SK-N-SH (cell line): ENCODE results near the gene SRGAP3. TPM values are rescaled to one million over a fixed set of nuclear protein-coding genes. Genes with fewer than 3 reads are reported as not detected.

Experiments used
- CTCF ChIA-PET: fragments of 300-600, 350-600 bp; formaldehyde crosslinking; extraction: SDS; loops from one replicate; lab custom pipeline; 2021; lab: Yijun Ruan, JAX
- POLR2A ChIA-PET: fragments of 350-600 bp; sonication (Branson Sonifier 250); formaldehyde crosslinking; extraction: SDS; loops from one replicate; lab custom pipeline; 2020; ENCODE audit warnings: antibody characterized with exemption, inconsistent platforms; lab: Yijun Ruan, JAX
- DNase-seq: peaks from one replicate; pipeline ENCODE4 v3.0.0; 2012
- H2AFZ ChIP-seq: fragments of 200-600 bp; sonication (generic); 2 replicates; pipeline ENCODE4 v1.8.1; 2016; ENCODE audit warnings: antibody characterized with exemption, mild to moderate bottlenecking, low read depth
- H3F3A ChIP-seq: fragments of 200-600 bp; sonication (generic); replicated peaks from 2 replicates; pipeline ENCODE3; 2016; ENCODE audit warnings: antibody characterized with exemption, mild to moderate bottlenecking; ENCODE audit not compliant: insufficient read depth
- H3K27ac ChIP-seq, 2 experiments: fragments of 200-500 bp in 1 of 2; fragments of 200-600 bp in 1 of 2; sonication (Bioruptor generic) in 1 of 2; sonication (generic), shearing (Covaris generic) in 1 of 2; 2 replicates each; pipeline versions ENCODE4 v1.5.1 to v1.6.1; 2014 to 2016; ENCODE audit warnings: low read depth in 2 of 2, inconsistent platforms in 1 of 2, low read length in 1 of 2, mild to moderate bottlenecking in 1 of 2, mixed read lengths in 1 of 2
- H3K27me3 ChIP-seq: fragments of 200-600 bp; sonication (generic), shearing (Covaris generic); 2 replicates; pipeline ENCODE4 v1.6.1; 2016; ENCODE audit warnings: mixed run types; ENCODE audit not compliant: insufficient read depth
- H3K36me3 ChIP-seq, 2 experiments: fragments of 200-500 bp in 1 of 2; fragments of 200-600 bp in 1 of 2; sonication (Bioruptor generic) in 1 of 2; sonication (generic) in 1 of 2; replicated peaks in 1 of 2; 2 replicates each; pipeline versions ENCODE3 to v1.5.1; 2014 to 2016; ENCODE audit warnings: low read length in 1 of 2, mild to moderate bottlenecking in 1 of 2; ENCODE audit not compliant: insufficient read depth in 2 of 2, control insufficient read depth in 1 of 2
- H3K4me1 ChIP-seq, 2 experiments: fragments of 200-500 bp in 1 of 2; fragments of 200-600 bp in 1 of 2; sonication (Bioruptor generic) in 1 of 2; sonication (generic), shearing (Covaris generic) in 1 of 2; 2 replicates each; pipeline versions ENCODE4 v1.5.1 to v1.6.1; 2014 to 2016; ENCODE audit warnings: low read depth in 1 of 2, low read length in 1 of 2, mixed run types in 1 of 2; ENCODE audit not compliant: insufficient read depth in 2 of 2, control insufficient read depth in 1 of 2
- H3K4me2 ChIP-seq: fragments of 200-600 bp; sonication (generic), shearing (Covaris generic); 2 replicates; pipeline ENCODE4 v1.6.1; 2017; ENCODE audit warnings: mixed run types
- H3K4me3 ChIP-seq, 2 experiments: fragments of 200-500 bp in 1 of 2; fragments of 200-600 bp in 1 of 2; sonication (Bioruptor generic) in 1 of 2; sonication (generic), shearing (Covaris generic) in 1 of 2; 2 replicates each; pipeline versions ENCODE4 v1.5.1 to v1.8.1; 2014 to 2016; ENCODE audit warnings: low read depth in 2 of 2, inconsistent platforms in 1 of 2, low read length in 1 of 2, mild to moderate bottlenecking in 1 of 2, mixed read lengths in 1 of 2, moderate library complexity in 1 of 2
- H3K79me2 ChIP-seq: fragments of 200-600 bp; sonication (generic); 2 replicates; pipeline ENCODE4 v1.8.1; 2017; ENCODE audit warnings: mild to moderate bottlenecking; ENCODE audit not compliant: insufficient read depth
- H3K9ac ChIP-seq: fragments of 200-600 bp; sonication (generic); 2 replicates; pipeline ENCODE4 v1.6.1; 2017; ENCODE audit warnings: mixed run types
- H3K9me2 ChIP-seq: fragments of 200-600 bp; sonication (generic); 2 replicates; pipeline ENCODE4 v1.6.1; 2017; ENCODE audit warnings: mixed run types
- H3K9me3 ChIP-seq: fragments of 200-600 bp; sonication (generic); 2 replicates; pipeline ENCODE4 v1.6.1; 2017; ENCODE audit warnings: mixed run types, mild to moderate bottlenecking, moderate library complexity
- H4K20me1 ChIP-seq: fragments of 200-600 bp; sonication (generic); 2 replicates; pipeline ENCODE4 v1.6.1; 2017; ENCODE audit warnings: mild to moderate bottlenecking, mixed run types; ENCODE audit not compliant: insufficient read depth
- EZH2phosphoT487 ChIP-seq: fragments of 200-600 bp; sonication (generic); IDR thresholded peaks from 2 replicates; pipeline ENCODE4 v1.6.1; 2017; ENCODE audit warnings: low read depth, mixed run types, mild to moderate bottlenecking, antibody characterized with exemption, moderate library complexity, borderline replicate concordance
- FOXM1 ChIP-seq: IDR thresholded peaks from 2 replicates; pipeline ENCODE4 v1.4.0; 2012; ENCODE audit warnings: low read depth, mild to moderate bottlenecking
- GABPA ChIP-seq: IDR thresholded peaks from 2 replicates; pipeline ENCODE4 v1.4.0; 2012; ENCODE audit warnings: low read depth, mild to moderate bottlenecking
- MAX ChIP-seq: IDR thresholded peaks from 2 replicates; pipeline ENCODE4 v1.4.0; 2012; ENCODE audit warnings: low read depth
- MEF2A ChIP-seq: IDR thresholded peaks from 2 replicates; pipeline ENCODE4 v1.4.0; 2012; ENCODE audit warnings: low read depth, borderline replicate concordance
- NFIC ChIP-seq: IDR thresholded peaks from 2 replicates; pipeline ENCODE4 v1.4.0; 2012; ENCODE audit warnings: borderline replicate concordance
- POLR2AphosphoS5 ChIP-seq: IDR thresholded peaks from 2 replicates; pipeline ENCODE4 v1.6.1; 2012; ENCODE audit warnings: low read depth, low read length
- RAD21 ChIP-seq: IDR thresholded peaks from 2 replicates; pipeline ENCODE4 v1.6.1; 2012; ENCODE audit warnings: mild to moderate bottlenecking, low read length
- SIN3A ChIP-seq: IDR thresholded peaks from 2 replicates; pipeline ENCODE4 v1.6.1; 2012; ENCODE audit warnings: low read depth, mild to moderate bottlenecking, low read length, moderate library complexity, borderline replicate concordance
- YY1 ChIP-seq: IDR thresholded peaks from 2 replicates; pipeline ENCODE4 v1.4.0; 2012; ENCODE audit warnings: low read depth, mild to moderate bottlenecking
- ZBTB33 ChIP-seq: IDR thresholded peaks from 2 replicates; pipeline ENCODE4 v1.4.0; 2012; ENCODE audit warnings: low read depth, borderline replicate concordance
- WGBS: methylation state at CpG from one replicate; pipeline ENCODE4 v1.1.6; 2017; ENCODE audit warnings: low lambda C conversion rate; 5-methylcytosine and 5-hydroxymethylcytosine counted together
- polyA plus RNA-seq, 3 experiments: library from polyadenylated mRNA; depleted of rRNA; stranded (reverse); fragments of >200 nt; gene quantifications; 2 replicates each; pipeline ENCODE4 v1.2.3, GENCODE V29; 2012
- TF ChIP-seq, protein P1 (sequence below): fragments of 200-600 bp; sonication (generic); IDR thresholded peaks from 2 replicates; pipeline ENCODE4 v1.6.1; 2017; ENCODE audit warnings: antibody characterized with exemption, mild to moderate bottlenecking, moderate library complexity
- TF ChIP-seq, protein P2 (sequence below): IDR thresholded peaks from 2 replicates; pipeline ENCODE4; 2012
- TF ChIP-seq, protein P3 (sequence below): IDR thresholded peaks from 2 replicates; pipeline ENCODE4 v1.4.0; 2012; ENCODE audit warnings: low read depth, borderline replicate concordance

SRGAP3 gene
- polyA plus RNA-seq, 1 of the 3 experiments (the other 2 are of a cell fraction) = 2.8 TPM

DNA sequence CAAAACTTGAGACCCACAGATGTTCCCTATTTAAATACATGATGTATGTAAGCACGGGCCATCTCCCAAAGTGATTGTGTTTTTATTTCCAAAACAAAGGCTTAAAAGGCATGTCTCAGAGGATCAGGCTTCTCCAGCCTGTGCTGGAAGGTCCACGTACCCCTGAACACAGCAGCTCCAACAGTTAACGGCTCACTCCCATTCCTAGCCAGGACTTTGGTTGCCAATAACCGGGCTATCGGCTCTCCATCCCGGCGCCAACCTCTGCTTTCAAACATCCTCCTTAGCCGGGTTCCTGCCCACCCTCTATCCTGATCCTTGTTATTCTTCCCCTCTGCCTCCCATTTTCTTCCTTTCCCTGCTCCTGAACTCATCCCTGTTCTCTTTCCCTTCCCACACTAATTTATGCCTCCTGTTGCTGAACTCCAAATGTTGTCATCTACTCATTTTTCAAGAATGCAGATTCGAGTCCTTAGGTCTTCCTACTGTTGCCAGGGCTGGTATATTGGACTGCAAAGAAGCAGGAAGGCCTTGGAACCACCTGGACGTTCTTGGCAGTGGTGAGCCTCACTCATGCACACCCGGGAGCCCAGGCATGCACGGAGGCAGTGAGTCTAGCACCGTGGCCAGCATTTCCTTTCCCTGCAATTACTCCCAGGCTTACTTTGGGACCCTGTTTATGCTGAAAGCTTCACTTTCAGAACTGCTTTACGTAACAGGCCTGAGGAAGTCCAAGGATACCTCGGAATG lies 157.8 kb downstream of the SRGAP3 start:
- CTCF ChIA-PET = no interaction called here
- TF ChIP-seq ZBTB33 (no peak), GABPA (no peak), FOXM1 (no peak), POLR2AphosphoS5 (no peak), SIN3A (no peak), RAD21 (no peak), MEF2A (no peak), EZH2phosphoT487 (no peak), YY1 (no peak), MAX (no peak), NFIC (no peak)
- TF ChIP-seq, protein P1, sequence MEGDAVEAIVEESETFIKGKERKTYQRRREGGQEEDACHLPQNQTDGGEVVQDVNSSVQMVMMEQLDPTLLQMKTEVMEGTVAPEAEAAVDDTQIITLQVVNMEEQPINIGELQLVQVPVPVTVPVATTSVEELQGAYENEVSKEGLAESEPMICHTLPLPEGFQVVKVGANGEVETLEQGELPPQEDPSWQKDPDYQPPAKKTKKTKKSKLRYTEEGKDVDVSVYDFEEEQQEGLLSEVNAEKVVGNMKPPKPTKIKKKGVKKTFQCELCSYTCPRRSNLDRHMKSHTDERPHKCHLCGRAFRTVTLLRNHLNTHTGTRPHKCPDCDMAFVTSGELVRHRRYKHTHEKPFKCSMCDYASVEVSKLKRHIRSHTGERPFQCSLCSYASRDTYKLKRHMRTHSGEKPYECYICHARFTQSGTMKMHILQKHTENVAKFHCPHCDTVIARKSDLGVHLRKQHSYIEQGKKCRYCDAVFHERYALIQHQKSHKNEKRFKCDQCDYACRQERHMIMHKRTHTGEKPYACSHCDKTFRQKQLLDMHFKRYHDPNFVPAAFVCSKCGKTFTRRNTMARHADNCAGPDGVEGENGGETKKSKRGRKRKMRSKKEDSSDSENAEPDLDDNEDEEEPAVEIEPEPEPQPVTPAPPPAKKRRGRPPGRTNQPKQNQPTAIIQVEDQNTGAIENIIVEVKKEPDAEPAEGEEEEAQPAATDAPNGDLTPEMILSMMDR = no peak
- TF ChIP-seq, protein P2, sequence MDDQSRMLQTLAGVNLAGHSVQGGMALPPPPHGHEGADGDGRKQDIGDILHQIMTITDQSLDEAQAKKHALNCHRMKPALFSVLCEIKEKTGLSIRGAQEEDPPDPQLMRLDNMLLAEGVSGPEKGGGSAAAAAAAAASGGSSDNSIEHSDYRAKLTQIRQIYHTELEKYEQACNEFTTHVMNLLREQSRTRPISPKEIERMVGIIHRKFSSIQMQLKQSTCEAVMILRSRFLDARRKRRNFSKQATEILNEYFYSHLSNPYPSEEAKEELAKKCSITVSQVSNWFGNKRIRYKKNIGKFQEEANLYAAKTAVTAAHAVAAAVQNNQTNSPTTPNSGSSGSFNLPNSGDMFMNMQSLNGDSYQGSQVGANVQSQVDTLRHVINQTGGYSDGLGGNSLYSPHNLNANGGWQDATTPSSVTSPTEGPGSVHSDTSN = no peak
- TF ChIP-seq, protein P3, sequence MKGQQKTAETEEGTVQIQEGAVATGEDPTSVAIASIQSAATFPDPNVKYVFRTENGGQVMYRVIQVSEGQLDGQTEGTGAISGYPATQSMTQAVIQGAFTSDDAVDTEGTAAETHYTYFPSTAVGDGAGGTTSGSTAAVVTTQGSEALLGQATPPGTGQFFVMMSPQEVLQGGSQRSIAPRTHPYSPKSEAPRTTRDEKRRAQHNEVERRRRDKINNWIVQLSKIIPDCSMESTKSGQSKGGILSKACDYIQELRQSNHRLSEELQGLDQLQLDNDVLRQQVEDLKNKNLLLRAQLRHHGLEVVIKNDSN = no peak

More for the DNA sequence above, 157.8 kb downstream of the SRGAP3 start:
- H3K9ac ChIP-seq = no peak overlapping the region
- no peak overlapping the region for H3K4me2 ChIP-seq
- peaks cover 0 to 5% of the 10 kb centered on the region in 2 experiments; a peak in 1 of 4 replicates for H3K4me1 ChIP-seq
- no peak for DNase-seq
- no peak overlapping the region for H3K4me3 ChIP-seq
- no peaks in the 10 kb centered on the region for H3K36me3 ChIP-seq
- no peaks in the 10 kb centered on the region for H3F3A ChIP-seq
- POLR2A ChIA-PET = no interaction called here
- H3K79me2 ChIP-seq = no peaks in the 10 kb centered on the region
- no peaks in the 10 kb centered on the region for H3K9me3 ChIP-seq
- H3K9me2 ChIP-seq = no peaks in the 10 kb centered on the region
- H3K27me3 ChIP-seq = no peaks in the 10 kb centered on the region
- no peak overlapping the region for H3K27ac ChIP-seq
- no peaks in the 10 kb centered on the region for H4K20me1 ChIP-seq
- no peak overlapping the region for H2AFZ ChIP-seq
- WGBS = 43% methylated on average over 15 of the region's 15 CpGs
